HepG2 (cell line): ENCODE measurements around the gene C20orf96. TPM values are rescaled to one million over a fixed set of nuclear protein-coding genes. Genes with fewer than 3 reads are reported as not detected.

Experiments
- ARNT ChIP-seq: fragments of 450-650 bp; IDR thresholded peaks from 2 replicates; pipeline ENCODE4 v1.6.1; 2017
- CHD2 ChIP-seq: IDR thresholded peaks from 2 replicates; pipeline ENCODE4 v1.6.1; 2011; ENCODE audit warnings: low read depth, low read length, improper control_type of control experiment
- DDIT3 ChIP-seq: sonication (generic); formaldehyde crosslinking; IDR thresholded peaks from 2 replicates; pipeline ENCODE4 v1.4.0; 2020; ENCODE audit warnings: mild to moderate bottlenecking, missing genetic modification reagents
- DNMT1 ChIP-seq: sonication (generic); formaldehyde crosslinking; IDR thresholded peaks from 2 replicates; pipeline ENCODE4 v1.5.1; 2020; ENCODE audit warnings: mild to moderate bottlenecking, missing genetic modification reagents
- ELF1 ChIP-seq: sonication (generic); formaldehyde crosslinking; IDR thresholded peaks from 2 replicates; pipeline ENCODE4 v1.4.0; 2020; ENCODE audit warnings: missing genetic modification reagents
- FIP1L1 ChIP-seq: fragments of 200-400 bp; formaldehyde crosslinking; IDR thresholded peaks from 2 replicates; pipeline ENCODE4 v1.6.1; 2018; ENCODE audit warnings: low read depth, mild to moderate bottlenecking, low read length, moderate library complexity, borderline replicate concordance; ENCODE audit not compliant: insufficient read depth
- GFI1 ChIP-seq: sonication (generic); formaldehyde crosslinking; IDR thresholded peaks from 2 replicates; pipeline ENCODE4 v1.5.0; 2020; ENCODE audit warnings: missing genetic modification reagents, mild to moderate bottlenecking, borderline replicate concordance
- HOXA7 ChIP-seq: sonication (generic); formaldehyde crosslinking; IDR thresholded peaks from 2 replicates; pipeline ENCODE4 v1.8.1; 2022; ENCODE audit warnings: mild to moderate bottlenecking, missing genetic modification reagents, moderate library complexity
- JUND ChIP-seq: sonication (generic); formaldehyde crosslinking; IDR thresholded peaks from 2 replicates; pipeline ENCODE4 v1.8.0; 2022; ENCODE audit warnings: mild to moderate bottlenecking, missing genetic modification reagents
- KMT2B ChIP-seq: IDR thresholded peaks from 2 replicates; pipeline ENCODE4 v1.6.1; 2016; ENCODE audit warnings: missing genetic modification reagents, missing compliant biosample characterization
- MIER2 ChIP-seq: IDR thresholded peaks from 2 replicates; pipeline ENCODE4 v1.6.1; 2016; ENCODE audit warnings: missing biosample characterization, missing genetic modification reagents
- SOX13 ChIP-seq, 3 experiments: fragments of 450-650 bp in 1 of 3; sonication (generic) in 1 of 3; formaldehyde crosslinking in 1 of 3; IDR thresholded peaks in 2 of 3; conservative IDR thresholded peaks in 1 of 3; 2 replicates each; pipeline versions ENCODE4 v1.5.0 to v1.6.1; 2016 to 2020; ENCODE audit warnings: antibody characterized with exemption in 1 of 3, mild to moderate bottlenecking in 1 of 3, missing compliant biosample characterization in 1 of 3, missing genetic modification reagents in 1 of 3, moderate library complexity in 1 of 3
- THAP11 ChIP-seq: IDR thresholded peaks from 2 replicates; pipeline ENCODE4 v1.6.1; 2016; ENCODE audit warnings: missing biosample characterization, missing genetic modification reagents
- WIZ ChIP-seq: sonication (generic); formaldehyde crosslinking; IDR thresholded peaks from 2 replicates; pipeline ENCODE4 v1.5.1; 2020; ENCODE audit warnings: mild to moderate bottlenecking, missing genetic modification reagents
- YEATS4 ChIP-seq: sonication (generic); formaldehyde crosslinking; IDR thresholded peaks from 2 replicates; pipeline ENCODE4 v1.4.0; 2020; ENCODE audit warnings: missing genetic modification reagents, borderline replicate concordance
- ZFP1 ChIP-seq: IDR thresholded peaks from 2 replicates; pipeline ENCODE4 v1.6.1; 2016
- ZFP36 ChIP-seq: fragments of 150-350 bp; IDR thresholded peaks from 2 replicates; pipeline ENCODE4 v1.6.1; 2018; ENCODE audit warnings: borderline replicate concordance, low read length, low read depth; ENCODE audit not compliant: partially characterized antibody
- ZKSCAN8 ChIP-seq: IDR thresholded peaks from 2 replicates; pipeline ENCODE4 v1.6.1; 2016; ENCODE audit warnings: borderline replicate concordance, missing genetic modification reagents, missing compliant biosample characterization
- ZNF205 ChIP-seq: IDR thresholded peaks from 2 replicates; pipeline ENCODE4 v1.6.1; 2018; ENCODE audit warnings: missing biosample characterization, missing genetic modification reagents
- ZNF44 ChIP-seq: sonication (generic); formaldehyde crosslinking; IDR thresholded peaks from 2 replicates; pipeline ENCODE4 v1.5.1; 2020; ENCODE audit warnings: mild to moderate bottlenecking, missing genetic modification reagents
- ZNF646 ChIP-seq: sonication (generic); formaldehyde crosslinking; IDR thresholded peaks from 2 replicates; pipeline ENCODE4 v1.9.0; 2021; ENCODE audit warnings: mild to moderate bottlenecking, missing genetic modification reagents
- polyA plus RNA-seq, 8 experiments: library from polyadenylated mRNA; depleted of rRNA in 3 of 8; stranded (reverse) in 7 of 8; unstranded in 1 of 8; fragments of >200 nt; fragmentation: Illumina TruSeq in 4 of 8; extraction: Trizol in 4 of 8; gene quantifications; 2 replicates each; pipeline versions ENCODE4 v1.2.1 to v1.2.3, GENCODE V29; 2011 to 2016; ENCODE audit warnings: low read depth in 4 of 8, missing spikeins in 1 of 8, mixed read lengths in 1 of 8; ENCODE audit not compliant: insufficient read depth in 1 of 8
- total RNA-seq, 5 experiments: library from RNA; depleted of rRNA; stranded (reverse); fragments of >200 nt; fragmentation: Illumina TruSeq; extraction: Trizol; gene quantifications; 2 replicates each; pipeline ENCODE4 v1.2.3, GENCODE V29; 2016; ENCODE audit warnings: low read depth in 1 of 5
- TF ChIP-seq, protein P1 (sequence below): sonication (generic); formaldehyde crosslinking; IDR thresholded peaks from 2 replicates; pipeline ENCODE4 v1.8.1; 2023; ENCODE audit warnings: missing genetic modification reagents, inconsistent platforms, borderline replicate concordance

The C20orf96 gene
- total and polyA plus RNA-seq, 2 of the 13 experiments (the other 11 are each of a cell fraction or from before 2014, with no cell fraction given): 3.8 to 20.6 TPM

DNA sequence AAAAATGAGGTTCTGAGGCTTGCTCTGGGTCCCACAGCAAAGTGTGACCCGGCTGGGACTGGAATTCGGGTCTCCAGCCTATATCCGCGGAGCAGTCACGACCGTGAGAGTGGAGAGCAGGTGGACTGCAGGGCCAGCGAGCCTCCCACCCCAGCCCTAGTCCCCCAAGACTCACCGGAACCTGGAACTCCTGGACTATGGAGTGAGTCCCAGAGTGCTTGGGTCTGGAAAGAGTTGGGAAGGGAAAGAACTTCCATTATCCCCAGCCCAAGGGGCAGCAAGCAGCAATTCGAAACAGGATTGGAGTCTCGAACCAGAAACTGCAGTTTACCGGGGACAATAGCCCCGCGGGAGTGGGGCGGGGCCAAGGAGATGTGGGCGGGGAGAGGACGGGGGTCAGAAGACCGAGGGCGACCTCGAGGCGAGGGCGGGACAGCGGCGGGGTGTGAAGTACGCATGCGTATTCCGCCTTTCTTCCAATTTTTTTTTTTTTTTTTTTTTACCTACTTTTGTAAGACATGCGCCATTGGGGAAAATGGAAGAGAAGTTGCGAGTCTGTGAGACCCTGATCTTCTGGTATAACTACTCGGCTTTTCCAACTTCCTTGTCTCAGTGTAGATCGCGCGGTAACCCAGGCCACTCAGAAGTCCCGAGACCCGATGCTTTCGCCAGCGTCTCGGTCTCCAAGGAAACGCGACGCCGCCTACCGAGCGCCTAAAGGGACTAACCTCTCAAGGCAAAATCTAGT, at the start of gene C20orf96 (continued):
- TF ChIP-seq, protein P1, sequence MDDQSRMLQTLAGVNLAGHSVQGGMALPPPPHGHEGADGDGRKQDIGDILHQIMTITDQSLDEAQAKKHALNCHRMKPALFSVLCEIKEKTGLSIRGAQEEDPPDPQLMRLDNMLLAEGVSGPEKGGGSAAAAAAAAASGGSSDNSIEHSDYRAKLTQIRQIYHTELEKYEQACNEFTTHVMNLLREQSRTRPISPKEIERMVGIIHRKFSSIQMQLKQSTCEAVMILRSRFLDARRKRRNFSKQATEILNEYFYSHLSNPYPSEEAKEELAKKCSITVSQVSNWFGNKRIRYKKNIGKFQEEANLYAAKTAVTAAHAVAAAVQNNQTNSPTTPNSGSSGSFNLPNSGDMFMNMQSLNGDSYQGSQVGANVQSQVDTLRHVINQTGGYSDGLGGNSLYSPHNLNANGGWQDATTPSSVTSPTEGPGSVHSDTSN (CRISPR knock-in tag): no peak
- TF ChIP-seq WIZ (CRISPR knock-in tag) (0 out of 2 replicates have a peak, but pooled peaks have one; percentile 47), SOX13 (IDR thresholded peaks at IDR 0.05) (no peak), SOX13 (CRISPR knock-in tag; conservative IDR thresholded peaks at IDR 0.05 in 1 of 2, IDR thresholded peaks at IDR 0.05 in 1 of 2) (no peak; a peak in 2 of 4 replicates), ZFP36 (no peak), GFI1 (CRISPR knock-in tag) (no peak; the same call in 1 of the 2 replicates), ZNF205 (CRISPR knock-in tag) (no peak; the same call in 1 of the 2 replicates), JUND (CRISPR knock-in tag) (no peak), CHD2 (peak; percentile 83), DDIT3 (CRISPR knock-in tag) (no peak), HOXA7 (CRISPR knock-in tag) (no peak), KMT2B (CRISPR knock-in tag) (peak; percentile 39; the same call in 1 of the 2 replicates), YEATS4 (CRISPR knock-in tag) (no peak), DNMT1 (CRISPR knock-in tag) (no peak), ARNT (no peak), ELF1 (CRISPR knock-in tag) (peak; percentile 49), ZFP1 (CRISPR knock-in tag) (no peak; the same call in 1 of the 2 replicates), THAP11 (CRISPR knock-in tag) (peak; percentile 73), FIP1L1 (no peak), ZKSCAN8 (CRISPR knock-in tag) (no peak), ZNF646 (no peak), ZNF44 (CRISPR knock-in tag) (no peak), MIER2 (CRISPR knock-in tag) (no peak)
